GM12892 (cell line): Measurements from ENCODE around the gene GALNT10.

Experiments used
- POLR2A ChIP-seq: IDR thresholded peaks from 2 replicates; pipeline ENCODE4 v1.6.1; 2011; ENCODE audit warnings: low read depth, low read length, control low read depth
- TAF1 ChIP-seq: IDR thresholded peaks from 2 replicates; pipeline ENCODE4 v1.6.1; 2011; ENCODE audit warnings: low read depth, mild to moderate bottlenecking, control low read depth, low read length, borderline replicate concordance

DNA sequence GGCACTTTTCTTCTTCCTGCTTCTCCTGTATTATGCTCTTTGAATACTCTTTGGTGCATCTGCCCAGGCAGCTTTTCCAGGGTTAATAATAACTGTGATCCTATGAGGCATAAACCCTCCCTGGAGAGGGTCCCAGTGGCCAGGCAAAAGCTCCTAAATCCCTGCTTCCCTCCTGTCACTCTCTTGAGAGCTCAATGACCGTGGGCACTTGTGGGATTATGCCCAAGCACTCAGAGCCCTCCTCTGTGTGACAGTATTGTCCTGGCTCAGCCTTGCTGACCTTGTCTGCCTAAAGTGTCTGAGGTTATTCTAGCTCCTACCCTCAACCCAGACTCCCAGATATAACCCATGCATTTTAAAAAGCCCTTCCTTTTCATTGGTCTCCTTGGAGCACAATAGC is 51.9 kb downstream of the GALNT10 start:
- TF ChIP-seq TAF1, result no peak
- no peak for TF ChIP-seq POLR2A
